Caco-2 (cell line): ENCODE results near the gene ARPC4. TPM values are rescaled to one million over a fixed set of nuclear protein-coding genes. Genes with fewer than 3 reads are reported as not detected.
A peak's percentile ranks its signal among the peaks of the same experiment; 100 is the strongest.

Experiments
- BruUV-seq: library from RNA; stranded (reverse); fragments of 400-500 nt; replicated peaks from 2 replicates; lab custom pipeline; 2021; lab: Mats Ljungman, UMichigan
- CTCF ChIA-PET: fragments of 300-600 bp; sonication (Branson Sonifier 250); formaldehyde crosslinking; loops from one replicate; lab custom pipeline; 2022; ENCODE audit warnings: antibody characterized with exemption; lab: Charles Lee
- POLR2A ChIA-PET: fragments of 300-600 bp; sonication (Branson Sonifier 250); formaldehyde crosslinking; loops from one replicate; lab custom pipeline; 2022; ENCODE audit warnings: antibody characterized with exemption; lab: Charles Lee
- DNase-seq, 2 experiments: peaks; one replicate each; pipeline versions ENCODE4 v3.0.0 to v3.0.0-alpha.2; 2020 to 2022
- H3K27me3 ChIP-seq: replicated peaks from 2 replicates; pipeline ENCODE4 v1.6.0; 2011; ENCODE audit warnings: low read length; ENCODE audit not compliant: control insufficient read depth, insufficient read depth
- H3K36me3 ChIP-seq: 2 replicates; pipeline ENCODE4 v1.5.1; 2011; ENCODE audit warnings: low read length; ENCODE audit not compliant: control insufficient read depth, insufficient read depth
- H3K4me1 ChIP-seq: fragments of 250-450 bp; sonication (Bioruptor Pico); 2 replicates; pipeline ENCODE4 v1.5.1; 2020; ENCODE audit warnings: mild to moderate bottlenecking
- H3K4me3 ChIP-seq: 2 replicates; pipeline ENCODE4 v1.5.1; 2011; ENCODE audit warnings: low read depth, mild to moderate bottlenecking, control low read depth, low read length
- H3K9me3 ChIP-seq: fragments of 250-450 bp; sonication (Bioruptor Pico); 2 replicates; pipeline ENCODE4 v1.5.1; 2020; ENCODE audit warnings: mild to moderate bottlenecking, moderate library complexity
- H3K27ac Mint-ChIP-seq: one replicate; pipeline ENCODE4 v1.8.0; 2022; ENCODE audit warnings: mixed read lengths; ENCODE audit not compliant: unreplicated experiment
- H3K27me3 Mint-ChIP-seq: one replicate; pipeline ENCODE4 v1.8.0; 2022; ENCODE audit warnings: mixed read lengths; ENCODE audit not compliant: insufficient read depth, unreplicated experiment
- H3K36me3 Mint-ChIP-seq: one replicate; pipeline ENCODE4 v1.8.0; 2022; ENCODE audit warnings: mild to moderate bottlenecking, mixed read lengths; ENCODE audit not compliant: insufficient read depth, unreplicated experiment
- H3K4me1 Mint-ChIP-seq: one replicate; pipeline ENCODE4 v1.8.0; 2022; ENCODE audit warnings: low read depth, mixed read lengths; ENCODE audit not compliant: unreplicated experiment
- H3K4me3 Mint-ChIP-seq: one replicate; pipeline ENCODE4 v1.8.0; 2022; ENCODE audit warnings: mild to moderate bottlenecking, moderate library complexity, mixed read lengths; ENCODE audit not compliant: unreplicated experiment
- H3K9me3 Mint-ChIP-seq: one replicate; pipeline ENCODE4 v1.8.0; 2022; ENCODE audit warnings: mixed read lengths; ENCODE audit not compliant: unreplicated experiment
- intact Hi-C: fragments of 100-400 bp; cut with micrococcal nuclease; formaldehyde crosslinking; loops from one replicate; pipeline ENCODE4 v1.10.0; 2022; ENCODE audit not compliant: unreplicated experiment
- total RNA-seq: library from RNA; stranded (reverse); gene quantifications from 2 replicates; pipeline ENCODE4 v1.2.3, GENCODE V29; 2022
- TF ChIP-seq, protein P1 (sequence below), 2 experiments: fragments of 200-600 bp in 1 of 2; IDR thresholded peaks; 1 replicate in 1 of 2; 2 replicates in 1 of 2; pipeline versions ENCODE4 v1.5.1 to v1.8.0; 2011 to 2022; ENCODE audit warnings: antibody characterized with exemption in 1 of 2, control low read depth in 1 of 2, inconsistent platforms in 1 of 2, low read depth in 1 of 2, low read length in 1 of 2, mild to moderate bottlenecking in 1 of 2, moderate library complexity in 1 of 2; ENCODE audit not compliant: insufficient read depth in 1 of 2, severe bottlenecking in 1 of 2, unreplicated experiment in 1 of 2

Gene ARPC4
- total RNA-seq, 1 experiment from 2014 or later, result 158 TPM

DNA sequence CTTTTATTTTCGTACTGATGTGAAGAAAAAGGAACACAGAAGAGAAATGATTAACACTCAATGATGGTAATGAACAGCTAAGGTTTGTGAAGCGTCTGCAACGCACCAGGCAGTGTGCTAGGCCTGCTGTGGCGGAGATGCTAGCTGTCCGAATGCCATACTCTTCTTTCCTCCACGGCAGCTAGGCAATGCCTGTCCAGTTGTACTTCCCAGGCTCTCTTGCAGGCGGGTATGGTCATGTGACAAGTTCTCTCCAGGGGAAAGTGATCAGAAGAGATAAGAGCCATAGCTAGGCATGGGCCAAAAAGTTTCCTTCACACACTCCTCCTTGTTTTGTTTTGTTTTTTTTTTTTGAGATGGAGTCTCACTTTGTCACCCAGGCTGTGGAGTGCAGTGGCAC lies 7.3 kb upstream of the ARPC4 start:
- Histone ChIP-seq H3K4me1 (no peaks in the 10 kb centered on the region), H3K27me3 (no peaks in the 10 kb centered on the region), H3K4me3 (no peak overlapping the region), H3K36me3 (peaks cover 3% of the 10 kb centered on the region), H3K9me3 (no peaks in the 10 kb centered on the region)
- ChIA-PET POLR2A (no interaction called here), CTCF (interaction anchor here (0.6 kb wide), 1 partner anchor 401 kb away, joined by 6 read pairs; no protein-coding TSS in a partner anchor)
- no TSS peak for BruUV-seq
- intact Hi-C loops, result no loop called here
- Mint-ChIP-seq H3K9me3 (no peaks in the 10 kb centered on the region), H3K4me1 (peaks cover 6% of the 10 kb centered on the region), H3K4me3 (no peak overlapping the region), H3K36me3 (peaks cover 56% of the 10 kb centered on the region), H3K27ac (no peak overlapping the region), H3K27me3 (no peaks in the 10 kb centered on the region)
- no peak for DNase-seq
- TF ChIP-seq, protein P1, sequence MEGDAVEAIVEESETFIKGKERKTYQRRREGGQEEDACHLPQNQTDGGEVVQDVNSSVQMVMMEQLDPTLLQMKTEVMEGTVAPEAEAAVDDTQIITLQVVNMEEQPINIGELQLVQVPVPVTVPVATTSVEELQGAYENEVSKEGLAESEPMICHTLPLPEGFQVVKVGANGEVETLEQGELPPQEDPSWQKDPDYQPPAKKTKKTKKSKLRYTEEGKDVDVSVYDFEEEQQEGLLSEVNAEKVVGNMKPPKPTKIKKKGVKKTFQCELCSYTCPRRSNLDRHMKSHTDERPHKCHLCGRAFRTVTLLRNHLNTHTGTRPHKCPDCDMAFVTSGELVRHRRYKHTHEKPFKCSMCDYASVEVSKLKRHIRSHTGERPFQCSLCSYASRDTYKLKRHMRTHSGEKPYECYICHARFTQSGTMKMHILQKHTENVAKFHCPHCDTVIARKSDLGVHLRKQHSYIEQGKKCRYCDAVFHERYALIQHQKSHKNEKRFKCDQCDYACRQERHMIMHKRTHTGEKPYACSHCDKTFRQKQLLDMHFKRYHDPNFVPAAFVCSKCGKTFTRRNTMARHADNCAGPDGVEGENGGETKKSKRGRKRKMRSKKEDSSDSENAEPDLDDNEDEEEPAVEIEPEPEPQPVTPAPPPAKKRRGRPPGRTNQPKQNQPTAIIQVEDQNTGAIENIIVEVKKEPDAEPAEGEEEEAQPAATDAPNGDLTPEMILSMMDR (IDR thresholded peaks at IDR 0.05; ENCODE audit: insufficient read depth in 1 of 2, low read depth in 1 of 2, low read length in 1 of 2, severe bottlenecking in 1 of 2, unreplicated experiment in 1 of 2), result no peak

DNA sequence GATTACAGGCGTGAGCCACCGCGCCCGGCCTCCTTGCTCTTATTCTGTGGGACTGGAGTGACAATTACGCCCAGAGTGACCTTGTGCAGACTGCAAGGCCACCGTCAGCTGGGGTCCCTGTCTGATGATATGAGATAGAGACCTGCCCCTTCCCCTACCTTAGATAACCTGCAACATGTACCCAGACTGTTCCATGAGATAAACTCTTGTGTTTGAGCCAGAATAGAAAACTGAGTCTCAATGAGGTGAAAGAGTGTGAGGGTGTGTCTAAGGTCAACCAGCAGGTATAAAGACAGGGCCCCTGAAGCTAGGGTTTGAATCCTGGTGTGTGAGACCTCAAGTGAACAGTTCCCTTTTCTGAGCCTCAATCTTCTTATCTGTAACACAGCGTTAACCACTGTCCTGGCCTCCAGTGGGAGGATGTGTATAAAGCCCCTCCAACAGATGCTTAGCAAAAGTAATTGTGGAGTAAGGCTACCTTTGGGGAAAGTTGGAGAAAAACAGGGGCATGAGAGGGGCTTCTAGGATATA lies 6.6 kb upstream of the ARPC4 start:
- Mint-ChIP-seq H3K4me1 (peaks cover 6% of the 10 kb centered on the region), H3K27ac (no peak overlapping the region), H3K27me3 (no peaks in the 10 kb centered on the region), H3K36me3 (peaks cover 60% of the 10 kb centered on the region), H3K4me3 (no peak overlapping the region), H3K9me3 (no peaks in the 10 kb centered on the region)
- CTCF ChIA-PET, result interaction anchor here (0.8 kb wide), 1 partner anchor 14 kb away, joined by 3 read pairs; no protein-coding TSS in a partner anchor
- TF ChIP-seq, protein P1 (IDR thresholded peaks at IDR 0.05; ENCODE audit: insufficient read depth in 1 of 2, low read depth in 1 of 2, low read length in 1 of 2, severe bottlenecking in 1 of 2, unreplicated experiment in 1 of 2), result no peak
- intact Hi-C loops, result no loop called here
- no peaks in the 10 kb centered on the region for H3K4me1 ChIP-seq
- POLR2A ChIA-PET, result interaction anchor here (0.5 kb wide), 1 partner anchor 13 kb away, joined by 5 read pairs; no protein-coding TSS in a partner anchor
- peaks cover 3% of the 10 kb centered on the region for H3K36me3 ChIP-seq
- BruUV-seq, result no TSS peak
- no peak overlapping the region for H3K4me3 ChIP-seq
- H3K27me3 ChIP-seq, result no peaks in the 10 kb centered on the region
- no peak for DNase-seq
- H3K9me3 ChIP-seq, result no peaks in the 10 kb centered on the region

DNA sequence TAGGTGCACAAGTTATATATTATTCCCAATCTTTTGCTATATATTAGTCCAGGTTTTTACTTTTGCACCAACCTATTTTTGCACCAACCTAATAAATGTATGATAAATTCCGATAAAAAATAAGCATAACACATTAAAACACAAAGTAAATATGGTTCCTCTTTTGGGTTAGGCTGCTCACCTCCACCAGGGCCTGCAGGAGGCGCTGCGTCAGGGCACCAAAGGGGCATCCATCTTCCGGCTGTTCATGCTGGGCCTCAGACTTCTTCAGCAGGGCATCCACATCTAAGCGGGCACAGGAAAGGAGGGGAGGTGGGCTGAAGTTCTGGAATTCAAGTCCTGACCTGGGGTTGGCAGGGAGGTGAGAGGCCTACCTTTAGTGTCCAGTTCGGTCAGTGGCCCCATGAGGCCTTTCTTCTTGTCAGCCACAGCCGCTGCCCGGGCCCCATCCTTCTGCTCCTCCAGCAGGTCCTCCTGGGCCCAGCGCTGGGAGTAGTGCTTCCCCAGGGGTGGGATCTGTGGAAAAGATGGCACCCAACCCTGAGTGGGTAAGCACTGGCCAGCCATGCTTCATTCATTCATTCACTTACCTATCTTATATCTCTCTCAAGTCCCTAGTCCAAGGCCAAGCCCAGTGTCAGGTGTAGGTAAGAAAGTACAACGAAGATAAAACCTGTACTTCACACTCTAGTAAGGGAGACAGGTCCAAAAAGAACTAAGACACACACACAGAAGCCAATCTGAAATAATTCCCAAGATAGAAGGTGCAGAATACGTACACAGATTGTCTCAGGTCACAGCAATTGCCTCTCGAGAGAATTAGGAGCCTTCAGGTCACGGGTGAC lies 5.8 kb upstream of the ARPC4 start:
- no peak overlapping the region for H3K4me3 ChIP-seq
- H3K27ac Mint-ChIP-seq, result no peak overlapping the region
- peaks cover 3% of the 10 kb centered on the region for H3K36me3 ChIP-seq

More for the DNA sequence above, 5.8 kb upstream of the ARPC4 start:
- no TSS peak for BruUV-seq
- Histone ChIP-seq H3K9me3 (no peaks in the 10 kb centered on the region), H3K4me1 (0 out of 2 replicates have a peak, but pooled peaks cover 6% of the 10 kb centered on the region), H3K27me3 (no peaks in the 10 kb centered on the region)
- DNase-seq, result no peak
- Mint-ChIP-seq H3K27me3 (no peaks in the 10 kb centered on the region), H3K36me3 (peaks cover 67% of the 10 kb centered on the region), H3K4me3 (no peak overlapping the region), H3K9me3 (no peaks in the 10 kb centered on the region), H3K4me1 (peaks cover 12% of the 10 kb centered on the region)
- ChIA-PET CTCF (interaction anchor here (0.8 kb wide), 1 partner anchor 15 kb away, joined by 3 read pairs; no protein-coding TSS in a partner anchor), POLR2A (no interaction called here)
- TF ChIP-seq, protein P1 (IDR thresholded peaks at IDR 0.05; ENCODE audit: insufficient read depth in 1 of 2, low read depth in 1 of 2, low read length in 1 of 2, severe bottlenecking in 1 of 2, unreplicated experiment in 1 of 2), result peak; percentile 30 to 34
- intact Hi-C loops, result no loop called here
